SK-N-MC (cell line): ENCODE data around the gene KAZN.

Experiments used
- DNase-seq: peaks from one replicate; pipeline ENCODE4 v3.0.0-alpha.2; 2011; ENCODE audit warnings: low read depth, low spot score
- H3K27ac ChIP-seq: fragments of 200-600 bp; sonication (generic); 2 replicates; pipeline ENCODE4 v1.5.1; 2016; ENCODE audit warnings: mixed run types
- H3K36me3 ChIP-seq: fragments of 200-600 bp; sonication (generic); 2 replicates; pipeline ENCODE4 v1.6.1; 2017; ENCODE audit warnings: antibody characterized with exemption, low read length, mixed read lengths; ENCODE audit not compliant: insufficient read depth
- H3K4me3 ChIP-seq: fragments of 200-600 bp; sonication (generic); 2 replicates; pipeline ENCODE4 v1.5.1; 2016
- H3K9ac ChIP-seq: fragments of 200-600 bp; sonication (generic); 2 replicates; pipeline ENCODE4 v1.8.0; 2017; ENCODE audit warnings: mixed run types, mixed read lengths; ENCODE audit not compliant: insufficient read length
- H3K9me3 ChIP-seq: fragments of 200-600 bp; sonication (generic); 2 replicates; pipeline ENCODE4 v1.6.1; 2017; ENCODE audit warnings: low read depth, mild to moderate bottlenecking, antibody characterized with exemption, low read length, moderate library complexity, mixed read lengths
- EZH2 ChIP-seq: fragments of 200-600 bp; sonication (generic); IDR thresholded peaks from one replicate; pipeline ENCODE4 v1.6.1; 2017; ENCODE audit warnings: antibody characterized with exemption
- FOXP2 ChIP-seq: optimal IDR thresholded peaks from 2 replicates; pipeline ENCODE3; 2011; ENCODE audit warnings: mild to moderate bottlenecking, moderate library complexity; ENCODE audit not compliant: insufficient read depth; ENCODE audit errors: extremely low read length, control extremely low read depth
- POLR2AphosphoS5 ChIP-seq: IDR thresholded peaks from 2 replicates; pipeline ENCODE4 v1.6.1; 2012; ENCODE audit warnings: mild to moderate bottlenecking, low read depth, low read length, borderline replicate concordance

The KAZN gene

GRCh38 chr1:14822493-14822892, 224.0 kb downstream of the KAZN start:
- H3K27ac ChIP-seq = no peak overlapping the region
- H3K36me3 ChIP-seq = no peaks in the 10 kb centered on the region
- H3K9ac ChIP-seq = no peak overlapping the region
- no peaks in the 10 kb centered on the region for H3K9me3 ChIP-seq
- no peak overlapping the region for H3K4me3 ChIP-seq
- no peak for DNase-seq
- TF ChIP-seq POLR2AphosphoS5 (no peak), FOXP2 (no peak), EZH2 (no peak)

GRCh38 chr1:14822996-14823395, 224.5 kb downstream of the KAZN start:
- no peak overlapping the region for H3K27ac ChIP-seq
- H3K9me3 ChIP-seq = no peaks in the 10 kb centered on the region
- DNase-seq = no peak
- no peak for TF ChIP-seq EZH2
- no peak for TF ChIP-seq POLR2AphosphoS5
- no peak for TF ChIP-seq FOXP2
- H3K36me3 ChIP-seq = no peaks in the 10 kb centered on the region
- no peak overlapping the region for H3K4me3 ChIP-seq
- no peak overlapping the region for H3K9ac ChIP-seq

GRCh38 chr1:14824314-14824915, 225.9 kb downstream of the KAZN start:
- no peak for DNase-seq
- Histone ChIP-seq H3K27ac (no peak overlapping the region), H3K9me3 (no peaks in the 10 kb centered on the region), H3K4me3 (no peak overlapping the region), H3K36me3 (no peaks in the 10 kb centered on the region), H3K9ac (no peak overlapping the region)
- no peak for TF ChIP-seq POLR2AphosphoS5
- no peak for TF ChIP-seq FOXP2
- TF ChIP-seq EZH2 = no peak

- TF ChIP-seq EZH2 = no peak
- TF ChIP-seq POLR2AphosphoS5 = no peak
- TF ChIP-seq FOXP2 = no peak
- no peak overlapping the region for H3K27ac ChIP-seq
- no peaks in the 10 kb centered on the region for H3K36me3 ChIP-seq
- no peaks in the 10 kb centered on the region for H3K9me3 ChIP-seq
- H3K4me3 ChIP-seq = no peak overlapping the region
- no peak for DNase-seq
- H3K9ac ChIP-seq = no peak overlapping the region
Measured at GRCh38 chr1:14825396-14825795, 226.9 kb downstream of the KAZN start.

- Histone ChIP-seq H3K9ac (no peak overlapping the region), H3K27ac (no peak overlapping the region)
Measured at GRCh38 chr1:14826172-14826636, 227.7 kb downstream of the KAZN start.

GRCh38 chr1:14826731-14827326, 228.3 kb downstream of the KAZN start:
- no peak overlapping the region for H3K27ac ChIP-seq
- TF ChIP-seq POLR2AphosphoS5 = no peak
- no peak for TF ChIP-seq FOXP2
- TF ChIP-seq EZH2 = no peak
- no peak overlapping the region for H3K4me3 ChIP-seq
- H3K9ac ChIP-seq = no peak overlapping the region
- DNase-seq = no peak
- no peaks in the 10 kb centered on the region for H3K36me3 ChIP-seq
- no peaks in the 10 kb centered on the region for H3K9me3 ChIP-seq

More at GRCh38 chr1:14826172-14826636, 227.7 kb downstream of the KAZN start:
- no peaks in the 10 kb centered on the region for H3K36me3 ChIP-seq
- H3K9me3 ChIP-seq = no peaks in the 10 kb centered on the region
- TF ChIP-seq EZH2 (no peak), FOXP2 (no peak), POLR2AphosphoS5 (no peak)
- no peak overlapping the region for H3K4me3 ChIP-seq
- DNase-seq = no peak

GRCh38 chr1:14827870-14828269, 229.4 kb downstream of the KAZN start:
- Histone ChIP-seq H3K9me3 (no peaks in the 10 kb centered on the region), H3K27ac (no peak overlapping the region), H3K9ac (no peak overlapping the region), H3K4me3 (no peak overlapping the region), H3K36me3 (no peaks in the 10 kb centered on the region)
- TF ChIP-seq POLR2AphosphoS5 (no peak), EZH2 (no peak), FOXP2 (no peak)
- no peak for DNase-seq

GRCh38 chr1:14828665-14829064, 230.2 kb downstream of the KAZN start:
- Histone ChIP-seq H3K36me3 (no peaks in the 10 kb centered on the region), H3K27ac (no peak overlapping the region), H3K4me3 (no peak overlapping the region), H3K9me3 (no peaks in the 10 kb centered on the region), H3K9ac (no peak overlapping the region)
- TF ChIP-seq EZH2 (no peak), POLR2AphosphoS5 (no peak), FOXP2 (no peak)
- DNase-seq = no peak

- no peak for TF ChIP-seq POLR2AphosphoS5
- TF ChIP-seq EZH2 = no peak
- no peak for TF ChIP-seq FOXP2
- Histone ChIP-seq H3K4me3 (no peak overlapping the region), H3K36me3 (no peaks in the 10 kb centered on the region), H3K9me3 (no peaks in the 10 kb centered on the region), H3K9ac (no peak overlapping the region), H3K27ac (no peak overlapping the region)
- no peak for DNase-seq
Measured at GRCh38 chr1:14835725-14836124, 237.2 kb downstream of the KAZN start.
